HG03457 (cell line): ENCODE data around the gene HOXA11.

Experiments used
- ATAC-seq: cut with Tn5 transposase; IDR thresholded peaks from one replicate; pipeline ENCODE4 v1.9.1; 2021; ENCODE audit warnings: moderate number of reproducible peaks; ENCODE audit not compliant: unreplicated experiment

The HOXA11 gene

GRCh38 chr7:27138472-27138871, 46.6 kb downstream of the HOXA11 start:
- no peak for ATAC-seq

DNA sequence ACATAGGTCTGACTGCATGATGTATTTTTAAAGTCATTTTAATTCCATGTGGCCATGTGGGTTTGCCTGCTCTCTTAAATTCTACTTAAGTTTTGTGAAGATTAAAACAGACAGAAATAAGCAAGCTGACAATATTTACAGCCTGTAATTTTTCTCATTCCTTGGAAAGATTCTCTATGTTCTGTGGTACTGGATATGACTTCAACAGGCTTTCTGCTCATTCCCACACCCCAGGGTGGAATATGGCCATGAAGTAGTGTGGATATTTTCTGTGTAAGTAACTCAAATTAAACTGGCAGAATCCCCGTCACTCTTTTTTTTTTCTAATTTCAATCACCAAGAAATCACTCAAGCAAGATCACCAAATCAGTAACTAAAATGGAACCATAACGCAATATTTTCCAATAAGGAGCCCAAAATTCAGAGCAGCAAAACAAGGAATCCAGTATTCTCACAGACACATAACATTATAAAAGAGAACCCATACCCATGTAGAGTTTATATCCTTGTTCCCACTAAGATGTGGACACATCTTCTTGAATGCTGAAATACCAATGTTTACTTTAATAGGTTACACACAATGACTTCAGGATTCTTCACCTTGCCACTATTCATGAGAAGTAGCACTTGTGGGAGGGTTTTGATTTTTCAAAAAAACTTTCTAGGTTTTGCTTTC, 47.3 kb downstream of the HOXA11 start:
- ATAC-seq = no peak

DNA sequence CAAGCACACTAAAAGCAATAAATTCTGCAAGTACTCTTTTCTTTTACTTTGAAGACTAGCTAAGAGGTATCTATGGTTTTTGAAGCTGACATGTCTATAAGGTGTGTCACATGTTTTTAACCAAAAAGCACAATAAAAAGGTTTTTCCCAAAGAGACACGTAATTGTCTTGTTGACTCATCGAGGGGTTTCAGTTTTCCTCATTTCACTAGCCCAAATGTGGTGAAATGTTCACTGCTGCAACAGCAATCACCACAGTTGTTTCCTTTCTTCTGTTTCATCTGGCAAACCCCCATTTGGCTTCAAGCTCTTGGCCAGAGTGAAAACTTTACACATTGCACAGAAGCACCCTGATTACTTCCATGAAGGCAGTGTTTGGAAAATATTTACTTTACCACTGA, 50.6 kb downstream of the HOXA11 start:
- ATAC-seq = no peak

DNA sequence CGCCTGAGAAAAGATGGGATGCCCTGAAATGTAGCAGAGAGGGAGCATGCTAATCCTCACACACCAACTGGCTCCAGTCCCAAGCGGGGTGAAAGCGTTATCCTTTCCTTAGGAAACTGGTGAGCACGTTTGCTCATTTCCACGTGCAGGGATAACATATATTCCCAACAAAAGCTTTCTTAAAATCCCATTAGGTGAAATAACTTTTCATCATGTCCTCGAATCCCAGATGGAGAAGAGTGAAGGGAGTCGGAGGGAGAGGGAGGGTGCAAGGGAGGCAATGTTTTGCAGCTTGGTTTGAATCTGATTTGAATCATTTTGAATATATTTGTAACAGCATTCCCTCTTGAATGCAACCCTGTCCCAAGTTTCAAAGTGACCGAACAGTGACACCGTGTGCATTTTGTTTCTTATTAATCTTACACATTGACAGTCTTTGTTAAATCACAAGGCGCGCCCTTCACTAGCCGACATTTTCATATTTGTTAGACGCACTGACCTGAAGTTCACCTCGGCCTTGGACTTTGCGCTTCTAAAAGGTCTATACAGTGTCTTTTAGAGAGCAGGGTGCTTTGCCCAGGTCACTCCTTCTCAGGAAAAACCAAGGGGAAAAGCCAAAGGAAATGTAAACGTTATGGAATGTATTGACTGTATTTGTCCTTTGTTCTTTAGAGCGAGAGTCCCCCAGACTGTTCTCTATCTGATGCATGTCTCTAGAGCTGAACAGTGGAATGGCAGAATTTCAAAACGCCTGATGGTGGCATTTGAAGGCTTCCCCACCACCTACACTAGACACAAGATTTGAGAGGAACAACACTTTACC, 51.4 kb downstream of the HOXA11 start:
- no peak for ATAC-seq

DNA sequence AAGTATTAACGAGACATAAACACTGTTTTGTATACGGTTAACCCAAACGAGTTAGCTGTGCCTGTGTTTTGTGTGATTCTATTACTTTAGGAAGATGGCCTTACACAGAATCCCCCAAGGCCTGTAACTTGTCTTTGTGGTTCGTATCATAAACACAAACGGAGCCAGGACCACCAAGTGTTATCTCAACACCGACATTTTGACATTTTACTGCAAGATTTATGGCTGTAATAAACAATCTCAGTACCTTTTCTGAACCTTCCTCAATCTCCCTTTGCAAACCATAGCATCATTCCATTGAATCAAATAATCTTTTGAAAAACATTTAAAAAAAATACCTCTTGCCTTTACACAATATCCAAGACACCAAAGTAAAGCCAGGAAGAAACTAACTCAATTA, 52.1 kb downstream of the HOXA11 start:
- ATAC-seq = no peak

- ATAC-seq = no peak
Measured at GRCh38 chr7:27132214-27132613, 52.8 kb downstream of the HOXA11 start.

DNA sequence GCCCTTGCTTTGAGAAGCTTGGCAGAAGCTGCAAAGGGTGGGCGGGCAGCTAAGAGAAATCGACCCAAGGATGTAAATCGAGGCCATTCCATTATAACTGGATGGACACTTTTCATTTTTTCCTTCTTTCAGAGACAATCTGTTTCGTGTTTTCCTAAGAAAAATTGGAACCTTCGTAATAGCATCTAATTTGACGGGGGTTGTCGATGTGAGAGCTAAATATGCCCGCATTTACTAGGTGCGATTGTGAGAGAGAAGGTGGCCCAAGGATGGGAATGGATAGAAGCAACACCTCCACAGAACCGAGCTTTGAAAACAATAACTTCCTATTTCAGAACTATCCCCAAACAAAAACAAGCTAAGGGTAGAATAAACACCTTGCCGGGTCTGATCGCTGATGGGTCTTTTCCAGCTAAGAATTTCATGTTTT, 53.6 kb downstream of the HOXA11 start:
- no peak for ATAC-seq
